ENCODE measurements around the gene CPD.

The CPD gene

GRCh38 chr17:30483159-30483558 is 104.4 kb downstream of the CPD start:
- peaks cover 42% of the 10 kb centered on the region for H3K36me3 ChIP-seq (replicated peaks)
- in situ Hi-C loops (cut with MboI; ENCODE audit: low sequenced_read_pairs): no loop called here

DNA sequence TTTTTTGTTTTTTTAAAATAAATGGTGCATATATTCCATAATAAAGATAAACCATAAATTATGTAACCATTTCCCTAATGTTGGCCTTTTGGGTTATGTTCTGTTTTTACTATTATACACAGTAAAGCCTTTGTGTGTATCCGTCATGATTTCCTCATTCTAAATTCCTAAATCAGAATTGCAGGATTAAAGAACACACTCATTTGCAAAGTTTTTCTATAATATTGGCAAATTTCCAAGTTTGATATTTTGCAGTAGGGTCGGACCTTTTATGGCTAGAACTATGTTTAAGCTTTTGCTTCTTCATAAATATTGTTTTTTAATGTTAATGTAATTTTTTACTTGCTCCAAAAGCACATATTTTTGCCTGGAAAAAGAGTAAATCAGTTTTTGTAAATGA is 115.1 kb downstream of the CPD start:
- in situ Hi-C loops (cut with MboI; ENCODE audit: low sequenced_read_pairs): no loop called here
- H3K9me3 ChIP-seq: no peaks in the 10 kb centered on the region
- no peak overlapping the region for H3K4me3 ChIP-seq
- peaks cover 49% of the 10 kb centered on the region for H3K36me3 ChIP-seq (replicated peaks)
- H3K27me3 ChIP-seq (ENCODE audit: low read depth): no peaks in the 10 kb centered on the region
- no peak for DNase-seq (ENCODE audit: low spot score in 2 of 2)
- no peaks in the 10 kb centered on the region for H3K4me1 ChIP-seq

More at GRCh38 chr17:30483159-30483558, 104.4 kb downstream of the CPD start:
- Histone ChIP-seq H3K4me1 (peaks cover 2% of the 10 kb centered on the region; the same call in 1 of the 2 replicates), H3K9me3 (no peaks in the 10 kb centered on the region), H3K4me3 (no peak overlapping the region), H3K27me3 (ENCODE audit: low read depth) (no peaks in the 10 kb centered on the region)
- DNase-seq (ENCODE audit: low spot score in 2 of 2): no peak

- Histone ChIP-seq H3K36me3 (replicated peaks) (peaks cover 34% of the 10 kb centered on the region), H3K4me3 (no peak overlapping the region), H3K4me1 (peaks cover 11% of the 10 kb centered on the region), H3K27me3 (ENCODE audit: low read depth) (no peaks in the 10 kb centered on the region), H3K9me3 (no peaks in the 10 kb centered on the region)
- DNase-seq (ENCODE audit: low spot score in 2 of 2): no peak
- in situ Hi-C loops (cut with MboI; ENCODE audit: low sequenced_read_pairs): no loop called here
These were observed 116.9 kb downstream of the CPD start for GRCh38 chr17:30495586-30495985.

GRCh38 chr17:30503558-30503957 is 124.8 kb downstream of the CPD start:
- in situ Hi-C loops (cut with MboI; ENCODE audit: low sequenced_read_pairs): no loop called here
- Histone ChIP-seq H3K9me3 (0 out of 2 replicates have a peak, but pooled peaks cover 3% of the 10 kb centered on the region), H3K4me1 (peaks cover 11% of the 10 kb centered on the region), H3K4me3 (no peak overlapping the region), H3K36me3 (replicated peaks) (peaks cover 30% of the 10 kb centered on the region), H3K27me3 (ENCODE audit: low read depth) (no peaks in the 10 kb centered on the region)
- no peak for DNase-seq (ENCODE audit: low spot score in 2 of 2)

DNA sequence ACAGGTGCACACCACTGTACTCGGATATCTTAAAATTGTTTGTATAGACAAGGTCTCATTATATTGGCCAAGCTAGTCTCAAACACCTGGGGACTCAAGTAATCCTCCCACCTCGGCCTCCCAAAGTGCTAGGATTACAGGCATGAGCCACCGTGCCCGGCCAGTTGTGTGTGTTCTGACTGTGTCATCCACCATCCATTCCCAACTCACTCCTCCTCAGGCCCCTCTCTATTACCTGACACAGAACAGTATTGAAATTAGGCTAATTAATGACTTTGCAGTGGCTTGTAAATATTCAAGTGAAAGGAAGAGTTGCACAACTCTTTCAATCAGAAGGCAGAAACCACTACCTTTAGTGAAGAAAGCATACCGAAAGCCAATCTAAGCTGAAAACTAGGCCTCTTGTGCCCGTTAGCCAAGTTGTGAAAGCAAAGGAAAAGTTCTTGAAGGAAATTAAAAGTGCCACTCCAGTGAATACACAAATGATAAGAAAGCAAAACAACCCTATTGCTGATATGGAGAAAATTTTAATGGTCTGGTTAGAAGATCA is 127.2 kb downstream of the CPD start:
- peaks cover 30% of the 10 kb centered on the region for H3K36me3 ChIP-seq (replicated peaks)
- H3K4me3 ChIP-seq: no peak overlapping the region
- 0 out of 2 replicates have a peak, but pooled peaks cover 3% of the 10 kb centered on the region for H3K9me3 ChIP-seq
- H3K27me3 ChIP-seq (ENCODE audit: low read depth): no peaks in the 10 kb centered on the region
- H3K4me1 ChIP-seq: no peaks in the 10 kb centered on the region
- in situ Hi-C loops (cut with MboI; ENCODE audit: low sequenced_read_pairs): no loop called here
- no peak for DNase-seq (ENCODE audit: low spot score in 2 of 2)

GRCh38 chr17:30506481-30506880 is 127.8 kb downstream of the CPD start:
- 0 out of 2 replicates have a peak, but pooled peaks cover 3% of the 10 kb centered on the region for H3K9me3 ChIP-seq
- no peak for DNase-seq (ENCODE audit: low spot score in 2 of 2)
- no peak overlapping the region for H3K4me3 ChIP-seq
- H3K4me1 ChIP-seq: no peaks in the 10 kb centered on the region
- in situ Hi-C loops (cut with MboI; ENCODE audit: low sequenced_read_pairs): no loop called here
- H3K27me3 ChIP-seq (ENCODE audit: low read depth): no peaks in the 10 kb centered on the region
- peaks cover 30% of the 10 kb centered on the region for H3K36me3 ChIP-seq (replicated peaks)

GRCh38 chr17:30513346-30513745 is 134.6 kb downstream of the CPD start:
- Histone ChIP-seq H3K27me3 (ENCODE audit: low read depth) (no peaks in the 10 kb centered on the region), H3K9me3 (no peaks in the 10 kb centered on the region), H3K4me1 (no peaks in the 10 kb centered on the region), H3K36me3 (replicated peaks) (peaks cover 11% of the 10 kb centered on the region), H3K4me3 (no peak overlapping the region)
- in situ Hi-C loops (cut with MboI; ENCODE audit: low sequenced_read_pairs): no loop called here
- no peak for DNase-seq (ENCODE audit: low spot score in 2 of 2)

DNA sequence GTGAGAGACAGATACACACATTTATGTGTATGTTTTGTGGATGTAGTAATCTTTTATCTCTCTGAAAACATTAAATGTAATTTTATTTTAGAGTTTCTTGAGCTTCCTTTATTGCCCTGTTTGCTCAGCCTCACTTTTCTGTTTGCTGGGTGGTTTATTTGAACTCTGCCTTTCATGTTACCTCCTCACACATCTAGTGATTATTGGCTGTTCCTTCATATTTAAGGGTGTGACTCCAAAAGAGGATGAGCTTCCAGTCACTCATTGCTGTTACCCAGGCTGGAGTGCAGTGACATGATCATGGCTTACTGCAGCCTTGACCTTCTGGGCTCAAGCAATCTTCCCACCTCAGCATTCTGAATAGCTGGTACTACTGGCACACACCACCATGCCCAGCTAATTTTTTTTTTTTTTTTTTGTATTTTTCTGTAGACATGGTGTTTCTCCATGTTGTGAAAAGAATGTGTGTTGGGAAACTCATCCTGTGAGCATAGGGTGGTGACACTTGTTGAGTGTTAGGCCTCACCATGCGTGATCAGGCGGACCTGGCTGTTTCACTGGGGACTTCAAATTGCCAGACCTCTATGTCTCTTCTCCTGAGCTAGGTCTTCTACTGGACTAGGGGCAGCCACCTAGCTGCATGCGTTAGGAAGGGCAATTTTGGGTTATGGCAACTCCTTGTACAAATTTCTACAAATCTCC is 136.3 kb downstream of the CPD start:
- no peaks in the 10 kb centered on the region for H3K9me3 ChIP-seq
- DNase-seq (ENCODE audit: low spot score in 2 of 2): no peak
- H3K4me1 ChIP-seq: no peaks in the 10 kb centered on the region
- H3K27me3 ChIP-seq (ENCODE audit: low read depth): no peaks in the 10 kb centered on the region
- no peak overlapping the region for H3K4me3 ChIP-seq
- peaks cover 17% of the 10 kb centered on the region for H3K36me3 ChIP-seq (replicated peaks)
- in situ Hi-C loops (cut with MboI; ENCODE audit: low sequenced_read_pairs): no loop called here

- no peak for DNase-seq (ENCODE audit: low spot score in 2 of 2)
- Histone ChIP-seq H3K4me3 (no peak overlapping the region), H3K36me3 (replicated peaks) (peaks cover 34% of the 10 kb centered on the region), H3K9me3 (no peaks in the 10 kb centered on the region), H3K4me1 (no peaks in the 10 kb centered on the region), H3K27me3 (ENCODE audit: low read depth) (no peaks in the 10 kb centered on the region)
- in situ Hi-C loops (cut with MboI; ENCODE audit: low sequenced_read_pairs): no loop called here
These were observed 139.1 kb downstream of the CPD start for GRCh38 chr17:30517786-30518185.

DNA sequence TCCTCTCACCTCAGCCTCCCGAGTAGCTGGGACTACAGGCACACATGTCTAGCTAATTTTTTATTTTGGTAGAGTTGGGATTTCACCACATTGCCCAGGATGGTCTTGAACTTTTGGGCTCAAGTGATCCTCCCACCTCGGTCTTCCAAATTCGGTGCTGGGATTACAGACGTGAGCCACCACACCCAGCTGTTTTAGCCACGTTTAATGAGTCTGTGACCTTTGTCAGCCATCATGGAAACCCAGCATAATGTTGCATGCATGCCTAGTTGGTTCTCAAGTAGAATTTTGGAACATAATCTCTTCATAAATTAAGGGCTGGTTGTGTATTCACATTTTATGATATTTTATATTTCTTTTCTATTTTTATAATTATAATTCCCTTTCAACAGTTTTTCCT is 140.4 kb downstream of the CPD start:
- Histone ChIP-seq H3K4me3 (no peak overlapping the region), H3K4me1 (no peaks in the 10 kb centered on the region), H3K36me3 (replicated peaks) (peaks cover 25% of the 10 kb centered on the region), H3K27me3 (ENCODE audit: low read depth) (no peaks in the 10 kb centered on the region), H3K9me3 (no peaks in the 10 kb centered on the region)
- in situ Hi-C loops (cut with MboI; ENCODE audit: low sequenced_read_pairs): no loop called here
- DNase-seq (ENCODE audit: low spot score in 2 of 2): no peak

All from HAP-1 (cell line).